IPS DF 6.9 (cell line): ENCODE data around the gene CCDC116.

Source experiments
- DNase-seq: peaks from one replicate; pipeline ENCODE4 v3.0.0-alpha.2; 2013; ENCODE audit warnings: low read depth, low spot score
- H3K27ac ChIP-seq: one replicate; pipeline ENCODE4 v1.5.1; 2013; ENCODE audit warnings: low read length, control low read depth
- H3K27me3 ChIP-seq: 2 replicates; pipeline ENCODE4 v1.6.1; 2013; ENCODE audit warnings: mild to moderate bottlenecking, low read length; ENCODE audit not compliant: control insufficient read depth, insufficient read depth
- H3K36me3 ChIP-seq: 2 replicates; pipeline ENCODE4 v1.6.1; 2013; ENCODE audit warnings: low read length; ENCODE audit not compliant: control insufficient read depth, insufficient read depth
- H3K4me1 ChIP-seq: 2 replicates; pipeline ENCODE4 v1.6.1; 2013; ENCODE audit warnings: low read length; ENCODE audit not compliant: control insufficient read depth, insufficient read depth
- H3K4me3 ChIP-seq: 2 replicates; pipeline ENCODE4 v1.5.1; 2013; ENCODE audit warnings: mild to moderate bottlenecking, low read length
- H3K9me3 ChIP-seq: 2 replicates; pipeline ENCODE4 v1.6.1; 2013; ENCODE audit warnings: low read length, inconsistent platforms; ENCODE audit not compliant: control insufficient read depth, insufficient read depth
- WGBS: extraction: QIAGEN DNeasy Blood & Tissue Kit; methylation state at CpG from one replicate; pipeline ENCODE4 v1.1.7; 2013; ENCODE audit warnings: mixed read lengths, missing lambda C conversion rate; ENCODE audit not compliant: insufficient read length, insufficient coverage; 5-methylcytosine and 5-hydroxymethylcytosine counted together

Gene CCDC116

GRCh38 chr22:21632237-21632895, at the start of gene CCDC116:
CCDC116 (plus strand) TSS chr22:21632760; CDS start chr22:21633182, 422 bp downstream.
- H3K27ac ChIP-seq = no peak within 1 kb of the TSS
- DNase-seq = no peak
- no peak within 1 kb of the TSS for H3K4me3 ChIP-seq
- no peaks in the 10 kb centered on the region for H3K27me3 ChIP-seq
- WGBS = no CpG with 5 or more reads among the region's 27 CpGs
- H3K9me3 ChIP-seq = no peaks in the 10 kb centered on the region
- H3K36me3 ChIP-seq = peaks cover 6% of the 10 kb centered on the region; the same call in 1 of the 2 replicates
- H3K4me1 ChIP-seq = peaks cover 7% of the 10 kb centered on the region

- H3K27me3 ChIP-seq = no peaks in the 10 kb centered on the region
- H3K4me1 ChIP-seq = 0 out of 2 replicates have a peak, but pooled peaks cover 2% of the 10 kb centered on the region
- H3K36me3 ChIP-seq = no peaks in the 10 kb centered on the region
- H3K27ac ChIP-seq = no peak overlapping the region
- WGBS = no CpG with 5 or more reads among the region's 10 CpGs
- no peaks in the 10 kb centered on the region for H3K9me3 ChIP-seq
- no peak for DNase-seq
- no peak overlapping the region for H3K4me3 ChIP-seq
Measured at GRCh38 chr22:21582801-21583740, 49.5 kb upstream of the CCDC116 start.

- no peak for DNase-seq
- Histone ChIP-seq H3K9me3 (no peaks in the 10 kb centered on the region), H3K4me3 (no peak overlapping the region), H3K27ac (no peak overlapping the region), H3K4me1 (0 out of 2 replicates have a peak, but pooled peaks cover 2% of the 10 kb centered on the region), H3K36me3 (no peaks in the 10 kb centered on the region), H3K27me3 (no peaks in the 10 kb centered on the region)
- no CpG with 5 or more reads among the region's 2 CpGs for WGBS
Measured at GRCh38 chr22:21585389-21585788, 47.2 kb upstream of the CCDC116 start.

- no peak overlapping the region for H3K4me3 ChIP-seq
- H3K36me3 ChIP-seq = peaks cover 4% of the 10 kb centered on the region
- no peak overlapping the region for H3K27ac ChIP-seq
- WGBS = no CpG with 5 or more reads among the region's 4 CpGs
- 0 out of 2 replicates have a peak, but pooled peaks cover 2% of the 10 kb centered on the region for H3K4me1 ChIP-seq
- no peak for DNase-seq
- no peaks in the 10 kb centered on the region for H3K9me3 ChIP-seq
- no peaks in the 10 kb centered on the region for H3K27me3 ChIP-seq
Measured at GRCh38 chr22:21587803-21588611, 44.6 kb upstream of the CCDC116 start.

- H3K27me3 ChIP-seq = no peaks in the 10 kb centered on the region
- no CpG with 5 or more reads among the region's 8 CpGs for WGBS
- no peak overlapping the region for H3K4me3 ChIP-seq
- 0 out of 2 replicates have a peak, but pooled peaks cover 2% of the 10 kb centered on the region for H3K4me1 ChIP-seq
- peaks cover 9% of the 10 kb centered on the region for H3K36me3 ChIP-seq
- no peak overlapping the region for H3K27ac ChIP-seq
- no peak for DNase-seq
- no peaks in the 10 kb centered on the region for H3K9me3 ChIP-seq
Measured at GRCh38 chr22:21589396-21589795, 43.2 kb upstream of the CCDC116 start.

GRCh38 chr22:21590809-21591641, 41.5 kb upstream of the CCDC116 start:
- no peaks in the 10 kb centered on the region for H3K9me3 ChIP-seq
- WGBS = no CpG with 5 or more reads among the region's 9 CpGs
- H3K36me3 ChIP-seq = peaks cover 16% of the 10 kb centered on the region
- H3K27ac ChIP-seq = no peak overlapping the region
- no peaks in the 10 kb centered on the region for H3K27me3 ChIP-seq
- no peak overlapping the region for H3K4me3 ChIP-seq
- DNase-seq = no peak
- 0 out of 2 replicates have a peak, but pooled peaks cover 2% of the 10 kb centered on the region for H3K4me1 ChIP-seq

GRCh38 chr22:21591695-21592094, 40.9 kb upstream of the CCDC116 start:
- Histone ChIP-seq H3K9me3 (no peaks in the 10 kb centered on the region), H3K27ac (no peak overlapping the region), H3K4me3 (no peak overlapping the region), H3K4me1 (0 out of 2 replicates have a peak, but pooled peaks cover 2% of the 10 kb centered on the region), H3K36me3 (peaks cover 16% of the 10 kb centered on the region), H3K27me3 (no peaks in the 10 kb centered on the region)
- DNase-seq = no peak
- no CpG with 5 or more reads among the region's 9 CpGs for WGBS

- Histone ChIP-seq H3K27ac (no peak overlapping the region), H3K9me3 (no peaks in the 10 kb centered on the region), H3K4me1 (0 out of 2 replicates have a peak, but pooled peaks cover 2% of the 10 kb centered on the region), H3K27me3 (no peaks in the 10 kb centered on the region), H3K36me3 (peaks cover 16% of the 10 kb centered on the region), H3K4me3 (no peak overlapping the region)
- no peak for DNase-seq
- WGBS = no CpG with 5 or more reads among the region's 3 CpGs
Measured at GRCh38 chr22:21592422-21592821, 40.1 kb upstream of the CCDC116 start.

- DNase-seq = peak; percentile 13
- H3K4me3 ChIP-seq = no peak overlapping the region
- no CpG with 5 or more reads among the region's 11 CpGs for WGBS
- H3K9me3 ChIP-seq = no peaks in the 10 kb centered on the region
- no peak overlapping the region for H3K27ac ChIP-seq
- H3K4me1 ChIP-seq = no peaks in the 10 kb centered on the region
- peaks cover 16% of the 10 kb centered on the region for H3K36me3 ChIP-seq
- no peaks in the 10 kb centered on the region for H3K27me3 ChIP-seq
Measured at GRCh38 chr22:21593406-21594232, 38.9 kb upstream of the CCDC116 start.
